Measurements from ENCODE around the gene SENP3. TPM values are rescaled to one million over a fixed set of nuclear protein-coding genes. Genes with fewer than 3 reads are reported as not detected.
A peak's percentile ranks its signal among the peaks of the same experiment; 100 is the strongest.

Gene SENP3
- total RNA-seq, 6 experiments from 2014 or later, result 12.3 to 33.9 (median 15.1) TPM

DNA sequence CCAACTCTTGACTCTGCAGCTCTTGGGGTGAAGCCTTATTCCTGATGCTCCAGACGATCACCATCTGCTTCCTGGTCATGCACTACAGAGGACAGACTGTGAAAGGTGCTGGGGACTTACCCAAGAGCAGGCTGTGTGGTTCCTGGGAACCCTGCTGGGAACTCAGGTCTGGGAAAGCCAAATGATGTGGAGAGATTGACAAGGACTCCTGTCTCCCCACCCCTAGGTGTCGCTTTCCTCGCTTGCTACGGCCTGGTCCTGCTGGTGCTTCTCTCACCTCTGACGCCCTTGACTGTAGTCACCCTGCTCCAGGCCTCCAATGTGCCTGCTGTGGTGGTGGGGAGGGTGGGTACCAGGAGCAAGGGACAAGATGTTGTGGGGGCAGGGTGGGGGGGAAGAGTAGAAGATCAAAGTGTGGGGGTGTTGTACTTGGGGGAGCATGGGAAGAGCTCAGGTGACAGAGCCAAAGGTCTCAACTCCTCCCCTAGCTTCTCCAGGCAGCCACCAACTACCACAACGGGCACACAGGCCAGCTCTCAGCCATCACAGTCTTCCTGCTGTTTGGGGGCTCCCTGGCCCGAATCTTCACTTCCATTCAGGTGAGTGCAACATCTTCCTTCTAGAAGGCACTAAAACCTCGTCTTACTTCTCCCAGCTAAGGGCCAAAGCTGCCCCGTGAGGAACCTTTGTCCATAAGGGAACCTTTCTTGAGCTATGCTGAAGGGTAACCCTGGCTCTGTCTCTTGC lies 25.1 kb downstream of the SENP3 start:
- TF ChIP-seq, protein P1, sequence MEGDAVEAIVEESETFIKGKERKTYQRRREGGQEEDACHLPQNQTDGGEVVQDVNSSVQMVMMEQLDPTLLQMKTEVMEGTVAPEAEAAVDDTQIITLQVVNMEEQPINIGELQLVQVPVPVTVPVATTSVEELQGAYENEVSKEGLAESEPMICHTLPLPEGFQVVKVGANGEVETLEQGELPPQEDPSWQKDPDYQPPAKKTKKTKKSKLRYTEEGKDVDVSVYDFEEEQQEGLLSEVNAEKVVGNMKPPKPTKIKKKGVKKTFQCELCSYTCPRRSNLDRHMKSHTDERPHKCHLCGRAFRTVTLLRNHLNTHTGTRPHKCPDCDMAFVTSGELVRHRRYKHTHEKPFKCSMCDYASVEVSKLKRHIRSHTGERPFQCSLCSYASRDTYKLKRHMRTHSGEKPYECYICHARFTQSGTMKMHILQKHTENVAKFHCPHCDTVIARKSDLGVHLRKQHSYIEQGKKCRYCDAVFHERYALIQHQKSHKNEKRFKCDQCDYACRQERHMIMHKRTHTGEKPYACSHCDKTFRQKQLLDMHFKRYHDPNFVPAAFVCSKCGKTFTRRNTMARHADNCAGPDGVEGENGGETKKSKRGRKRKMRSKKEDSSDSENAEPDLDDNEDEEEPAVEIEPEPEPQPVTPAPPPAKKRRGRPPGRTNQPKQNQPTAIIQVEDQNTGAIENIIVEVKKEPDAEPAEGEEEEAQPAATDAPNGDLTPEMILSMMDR (IDR thresholded peaks at IDR 0.05), result peak in 3 of 4 donors; percentile 21 to 32 (median 23)
- no peak for TF ChIP-seq POLR2A (IDR thresholded peaks at IDR 0.05)
- intact Hi-C loops (cut with DNase I), result no loop called here
- peak in 1 of 4 donors; percentile 1 for ATAC-seq
- no peak overlapping the region for H3K4me3 ChIP-seq
- H3K4me1 ChIP-seq, result peaks cover 0 to 20% (median 9%) of the 10 kb centered on the region in 4 donors
- no peak overlapping the region for H3K27ac ChIP-seq
- DNase-seq, result no peak
- no peaks in the 10 kb centered on the region for H3K9me3 ChIP-seq
- H3K36me3 ChIP-seq, result peaks cover 0 to 16% (median 0%) of the 10 kb centered on the region in 4 donors
- WGBS (ENCODE audit: insufficient coverage, low coverage, low lambda C conversion rate, missing lambda C conversion rate), result 55% methylated on average over 7 of the region's 9 CpGs
- H3K27me3 ChIP-seq, result no peaks in the 10 kb centered on the region

DNA sequence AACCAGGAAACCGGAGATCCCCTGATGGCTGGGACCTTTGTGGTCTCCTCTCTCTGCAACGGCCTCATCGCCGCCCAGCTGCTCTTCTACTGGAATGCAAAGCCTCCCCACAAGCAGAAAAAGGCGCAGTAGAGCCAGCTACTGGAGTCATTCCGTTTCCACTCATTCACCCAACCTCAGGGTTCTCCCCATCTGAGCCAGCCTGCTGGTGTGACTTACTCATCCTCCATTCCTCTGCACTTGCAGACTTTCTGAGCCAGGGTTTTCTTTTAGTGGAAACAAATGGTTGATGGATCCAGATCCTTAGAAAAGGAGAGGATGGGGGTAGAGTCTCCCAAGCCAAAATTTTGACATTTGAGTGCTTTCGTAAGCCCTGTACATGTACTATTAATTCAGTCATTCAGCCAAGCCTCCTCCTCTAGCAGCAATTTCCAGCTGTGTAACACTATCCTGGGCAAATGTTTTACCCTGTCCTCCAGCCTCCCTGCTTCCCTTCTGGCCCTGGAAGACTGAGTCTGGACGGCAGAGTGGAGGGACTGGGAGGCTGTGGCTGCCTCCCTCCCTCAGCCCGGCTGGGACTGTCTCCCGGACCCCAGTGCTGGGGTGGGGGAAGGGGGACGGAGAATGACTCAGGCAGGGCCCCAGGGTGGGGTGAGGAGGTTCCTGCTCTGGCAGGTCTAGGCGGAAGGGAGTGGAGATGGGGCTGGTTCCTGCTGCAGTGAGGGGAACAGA lies 25.9 kb downstream of the SENP3 start:
- Histone ChIP-seq H3K27ac (no peak overlapping the region), H3K4me1 (peaks cover 0 to 15% (median 7%) of the 10 kb centered on the region in 4 donors), H3K27me3 (no peaks in the 10 kb centered on the region), H3K9me3 (no peaks in the 10 kb centered on the region), H3K36me3 (peaks cover 0 to 23% (median 3%) of the 10 kb centered on the region in 4 donors), H3K4me3 (no peak overlapping the region)
- WGBS (ENCODE audit: insufficient coverage, low coverage, low lambda C conversion rate, missing lambda C conversion rate), result 63% methylated on average over 8 of the region's 12 CpGs
- no peak for ATAC-seq
- intact Hi-C loops (cut with DNase I), result no loop called here
- no peak for TF ChIP-seq POLR2A (IDR thresholded peaks at IDR 0.05)
- TF ChIP-seq, protein P1 (IDR thresholded peaks at IDR 0.05), result no peak
- DNase-seq, result no peak

GRCh38 chr17:7588553-7589203 lies 27.0 kb downstream of the SENP3 start:
- H3K4me3 ChIP-seq, result peak overlapping the region in 1 of 3 donors; percentile 4
- no peaks in the 10 kb centered on the region for H3K27me3 ChIP-seq
- peaks cover 0 to 9% (median 3%) of the 10 kb centered on the region in 4 donors for H3K4me1 ChIP-seq
- DNase-seq, result no peak
- no peak overlapping the region for H3K27ac ChIP-seq
- no peak for TF ChIP-seq POLR2A (IDR thresholded peaks at IDR 0.05)
- TF ChIP-seq, protein P1 (IDR thresholded peaks at IDR 0.05), result no peak
- no peak for ATAC-seq
- 100% methylated on average over 4 of the region's 30 CpGs for WGBS (ENCODE audit: insufficient coverage, low coverage, low lambda C conversion rate, missing lambda C conversion rate)
- intact Hi-C loops (cut with DNase I), result no loop called here
- H3K9me3 ChIP-seq, result no peaks in the 10 kb centered on the region
- H3K36me3 ChIP-seq, result peaks cover 0 to 34% (median 9%) of the 10 kb centered on the region in 4 donors

DNA sequence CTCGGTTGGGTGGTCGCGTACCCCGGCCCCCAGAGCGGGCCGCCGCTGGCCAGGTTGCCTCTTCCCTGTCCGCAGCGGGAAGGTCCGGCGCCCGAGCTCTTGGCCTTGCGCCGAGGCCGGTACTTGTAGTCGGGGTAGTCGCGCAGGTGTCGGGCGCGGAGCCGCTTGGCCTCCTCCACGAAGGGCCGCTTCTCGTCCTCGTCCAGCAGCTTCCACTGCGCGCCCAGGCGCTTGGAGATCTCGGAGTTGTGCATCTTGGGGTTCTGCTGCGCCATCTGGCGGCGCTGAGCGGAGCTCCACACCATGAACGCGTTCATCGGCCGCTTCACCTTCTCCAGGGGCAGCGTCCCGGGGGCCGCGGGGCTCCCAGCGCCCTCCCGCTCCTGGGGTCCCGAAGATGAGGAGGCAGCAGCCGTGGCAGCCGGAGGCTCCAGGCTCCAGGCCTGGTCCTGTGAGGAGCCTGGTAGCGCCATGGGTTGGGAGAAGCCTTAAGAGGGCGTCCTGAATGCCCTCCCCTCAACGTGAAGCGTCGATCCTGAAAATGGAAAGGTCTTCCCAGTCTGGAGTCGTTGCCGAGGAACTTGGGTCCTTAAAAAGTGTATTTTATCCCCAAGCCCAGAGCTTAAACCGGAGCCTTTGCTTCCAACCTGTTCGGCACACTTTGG lies 27.6 kb downstream of the SENP3 start:
- Histone ChIP-seq H3K27ac (no peak overlapping the region), H3K4me3 (peak overlapping the region in 1 of 3 donors; percentile 4), H3K27me3 (no peaks in the 10 kb centered on the region), H3K4me1 (peaks cover 0 to 8% (median 3%) of the 10 kb centered on the region in 4 donors), H3K36me3 (peaks cover 4 to 41% (median 13%) of the 10 kb centered on the region in 4 donors), H3K9me3 (no peaks in the 10 kb centered on the region)
- intact Hi-C loops (cut with DNase I), result no loop called here
- peak; percentile 68 to 91 (median 72) for ATAC-seq
- WGBS (ENCODE audit: insufficient coverage, low coverage, low lambda C conversion rate, missing lambda C conversion rate), result 0% methylated on average over 2 of the region's 56 CpGs
- no peak for TF ChIP-seq POLR2A (IDR thresholded peaks at IDR 0.05)
- TF ChIP-seq, protein P1 (IDR thresholded peaks at IDR 0.05), result peak; percentile 63 to 82 (median 66)
- peak; percentile 70 to 80 (median 77) for DNase-seq

Data from right lobe of liver (tissue), 6 donors.